ENCODE results near the gene TIAL1.

Gene TIAL1

GRCh38 chr10:119549247-119549999 lies 47.3 kb downstream of the TIAL1 start:
- no peak for DNase-seq (ENCODE audit: extremely low read depth, insufficient read length)
- Histone ChIP-seq H3K4me3 (replicated peaks; ENCODE audit: low read depth, low read length) (no peak overlapping the region), H3K36me3 (ENCODE audit: control insufficient read depth, insufficient read depth, low read length) (no peaks in the 10 kb centered on the region), H3K27me3 (replicated peaks; ENCODE audit: control insufficient read depth, insufficient read depth, low read length) (no peaks in the 10 kb centered on the region)
- no peak for TF ChIP-seq CTCF (IDR thresholded peaks at IDR 0.05; ENCODE audit: insufficient read depth, low read length, poor library complexity, severe bottlenecking)

- no peaks in the 10 kb centered on the region for H3K36me3 ChIP-seq (ENCODE audit: control insufficient read depth, insufficient read depth, low read length)
- H3K4me3 ChIP-seq (replicated peaks; ENCODE audit: low read depth, low read length) = no peak overlapping the region
- TF ChIP-seq CTCF (IDR thresholded peaks at IDR 0.05; ENCODE audit: insufficient read depth, low read length, poor library complexity, severe bottlenecking) = no peak
- DNase-seq (ENCODE audit: extremely low read depth, insufficient read length) = no peak
- H3K27me3 ChIP-seq (replicated peaks; ENCODE audit: control insufficient read depth, insufficient read depth, low read length) = no peaks in the 10 kb centered on the region
These were observed 50.8 kb downstream of the TIAL1 start for GRCh38 chr10:119546009-119546408.

GRCh38 chr10:119545310-119545709 lies 51.5 kb downstream of the TIAL1 start:
- Histone ChIP-seq H3K36me3 (ENCODE audit: control insufficient read depth, insufficient read depth, low read length) (no peaks in the 10 kb centered on the region), H3K4me3 (replicated peaks; ENCODE audit: low read depth, low read length) (no peak overlapping the region), H3K27me3 (replicated peaks; ENCODE audit: control insufficient read depth, insufficient read depth, low read length) (no peaks in the 10 kb centered on the region)
- TF ChIP-seq CTCF (IDR thresholded peaks at IDR 0.05; ENCODE audit: insufficient read depth, low read length, poor library complexity, severe bottlenecking) = no peak
- DNase-seq (ENCODE audit: extremely low read depth, insufficient read length) = no peak

GRCh38 chr10:119543814-119544642 lies 52.7 kb downstream of the TIAL1 start:
- Histone ChIP-seq H3K36me3 (ENCODE audit: control insufficient read depth, insufficient read depth, low read length) (no peaks in the 10 kb centered on the region), H3K4me3 (replicated peaks; ENCODE audit: low read depth, low read length) (no peak overlapping the region), H3K27me3 (replicated peaks; ENCODE audit: control insufficient read depth, insufficient read depth, low read length) (no peaks in the 10 kb centered on the region)
- no peak for TF ChIP-seq CTCF (IDR thresholded peaks at IDR 0.05; ENCODE audit: insufficient read depth, low read length, poor library complexity, severe bottlenecking)
- no peak for DNase-seq (ENCODE audit: extremely low read depth, insufficient read length)

GRCh38 chr10:119542988-119543813 lies 53.6 kb downstream of the TIAL1 start:
- peak; percentile 90 for TF ChIP-seq CTCF (IDR thresholded peaks at IDR 0.05; ENCODE audit: insufficient read depth, low read length, poor library complexity, severe bottlenecking)
- DNase-seq (ENCODE audit: extremely low read depth, insufficient read length) = peak; percentile 79
- Histone ChIP-seq H3K4me3 (replicated peaks; ENCODE audit: low read depth, low read length) (peak overlapping the region; percentile 91), H3K36me3 (ENCODE audit: control insufficient read depth, insufficient read depth, low read length) (no peaks in the 10 kb centered on the region), H3K27me3 (replicated peaks; ENCODE audit: control insufficient read depth, insufficient read depth, low read length) (no peaks in the 10 kb centered on the region)

Data from GM06990 (cell line).